ENCODE results near the gene PON3. TPM values are rescaled to one million over a fixed set of nuclear protein-coding genes. Genes with fewer than 3 reads are reported as not detected.
"Not testable (repeated sequence)": the region's sequence is repeated elsewhere in the genome, so short reads cannot be mapped to it uniquely, and the experiment has no call there.

PON3 gene
- total RNA-seq, 1 donor from 2014 or later = 0.57 TPM

DNA sequence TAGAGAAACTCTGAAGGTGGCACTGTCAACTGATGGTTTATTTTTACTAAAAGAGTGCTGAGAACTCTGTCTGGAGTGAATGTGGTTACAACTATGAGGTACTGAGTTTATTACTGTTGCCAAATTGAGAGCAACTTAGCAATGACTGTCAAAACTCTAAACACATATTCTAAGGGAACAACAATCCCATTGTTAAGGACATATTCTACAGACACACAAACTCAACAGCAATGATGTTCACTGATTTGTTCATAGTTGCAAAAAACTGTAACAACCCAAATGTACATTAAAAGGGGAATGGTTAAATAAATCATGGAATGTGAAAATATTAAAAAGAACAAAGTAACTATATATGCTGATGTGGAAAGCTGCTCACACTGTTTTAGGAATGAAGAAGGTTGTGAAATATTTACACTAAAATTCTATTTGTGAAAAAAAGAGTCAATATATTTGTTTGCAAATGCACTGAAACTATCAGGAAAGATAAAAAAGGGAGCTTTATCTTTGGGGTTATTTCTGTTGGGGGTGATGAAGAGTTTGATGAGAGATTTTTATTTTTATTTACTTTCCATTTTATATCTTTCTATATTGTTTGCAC is 25.8 kb upstream of the PON3 start:
- ATAC-seq (no peak), DNase-seq (ENCODE audit: missing footprints) (no peak)
- intact Hi-C loops (cut with DNase I) = no loop called here

GRCh38 chr7:95421000-95421846 is 25.0 kb upstream of the PON3 start:
- intact Hi-C loops (cut with DNase I) = no loop called here
- peak; percentile 39 for ATAC-seq

DNA sequence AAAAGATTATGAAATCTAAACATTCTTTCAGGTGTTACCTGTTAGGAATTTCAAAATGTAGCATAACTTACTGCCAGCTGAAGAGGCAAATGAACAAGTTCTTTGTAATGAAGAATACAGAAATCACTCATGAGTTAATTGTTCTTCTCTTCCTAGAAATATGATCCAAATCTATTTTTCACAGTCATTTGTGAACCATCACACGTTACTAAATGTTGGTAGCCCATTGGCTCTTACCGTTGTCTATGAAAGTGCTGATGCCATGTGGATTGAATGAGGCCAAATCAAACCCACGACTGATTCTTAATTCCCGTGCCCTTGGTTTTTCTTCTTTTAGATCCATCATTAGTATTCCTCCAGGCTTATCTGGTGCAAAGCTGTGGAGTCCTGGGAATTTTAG is 15.9 kb upstream of the PON3 start:
- no peak for DNase-seq (ENCODE audit: missing footprints)
- intact Hi-C loops (cut with DNase I) = no loop called here
- no peak for ATAC-seq

More at GRCh38 chr7:95421000-95421846, 25.0 kb upstream of the PON3 start:
- no peak for DNase-seq (ENCODE audit: missing footprints)

GRCh38 chr7:95411666-95412065 is 15.5 kb upstream of the PON3 start:
- ATAC-seq = no peak
- intact Hi-C loops (cut with DNase I) = no loop called here
- DNase-seq (ENCODE audit: missing footprints) = no peak

DNA sequence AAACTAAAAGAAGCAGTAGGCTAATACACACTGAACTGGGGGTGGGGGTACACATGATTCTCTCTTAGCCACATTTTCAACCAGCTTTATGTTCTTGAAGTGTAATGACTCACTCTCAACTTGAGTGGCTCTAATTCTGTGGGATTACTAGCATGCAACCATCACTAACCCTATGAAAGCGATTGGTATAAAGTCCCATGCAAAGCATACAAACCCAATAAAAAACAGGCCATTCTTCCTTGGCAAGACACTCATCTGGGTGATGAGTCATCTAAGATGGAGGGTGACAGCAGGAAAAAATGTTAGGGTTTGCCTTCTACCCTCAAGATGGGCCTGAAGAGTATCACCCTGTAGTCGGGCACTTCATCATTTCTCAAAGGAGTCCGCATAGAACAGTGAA is 14.9 kb upstream of the PON3 start:
- intact Hi-C loops (cut with DNase I) = no loop called here
- ATAC-seq (no peak), DNase-seq (ENCODE audit: missing footprints) (no peak)

- ATAC-seq (no peak), DNase-seq (ENCODE audit: missing footprints) (no peak)
- intact Hi-C loops (cut with DNase I) = no loop called here
These were observed 11.6 kb upstream of the PON3 start for GRCh38 chr7:95407751-95408150.

GRCh38 chr7:95405800-95406199 is 9.6 kb upstream of the PON3 start:
- intact Hi-C loops (cut with DNase I) = no loop called here
- no peak for DNase-seq (ENCODE audit: missing footprints)
- ATAC-seq = no peak

DNA sequence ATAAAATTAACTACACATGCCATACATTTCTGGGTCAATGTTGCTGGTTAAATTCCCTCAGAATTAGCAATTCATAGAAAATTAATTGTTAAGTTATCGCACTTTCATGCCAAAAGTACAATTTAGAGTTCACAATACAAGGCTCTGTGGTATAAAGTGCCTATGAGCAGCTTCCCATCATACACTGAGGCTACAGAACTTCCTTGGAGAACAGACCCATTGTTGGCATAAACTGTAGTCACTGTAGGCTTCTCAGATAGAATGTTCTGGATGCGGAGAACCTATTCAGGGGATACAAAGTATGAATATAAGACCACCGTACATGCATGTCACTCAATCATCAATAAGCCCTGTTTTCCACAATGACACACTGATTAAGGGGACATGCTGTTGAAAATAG is 9.0 kb upstream of the PON3 start:
- DNase-seq (ENCODE audit: missing footprints) = no peak
- intact Hi-C loops (cut with DNase I) = no loop called here
- ATAC-seq = no peak

DNA sequence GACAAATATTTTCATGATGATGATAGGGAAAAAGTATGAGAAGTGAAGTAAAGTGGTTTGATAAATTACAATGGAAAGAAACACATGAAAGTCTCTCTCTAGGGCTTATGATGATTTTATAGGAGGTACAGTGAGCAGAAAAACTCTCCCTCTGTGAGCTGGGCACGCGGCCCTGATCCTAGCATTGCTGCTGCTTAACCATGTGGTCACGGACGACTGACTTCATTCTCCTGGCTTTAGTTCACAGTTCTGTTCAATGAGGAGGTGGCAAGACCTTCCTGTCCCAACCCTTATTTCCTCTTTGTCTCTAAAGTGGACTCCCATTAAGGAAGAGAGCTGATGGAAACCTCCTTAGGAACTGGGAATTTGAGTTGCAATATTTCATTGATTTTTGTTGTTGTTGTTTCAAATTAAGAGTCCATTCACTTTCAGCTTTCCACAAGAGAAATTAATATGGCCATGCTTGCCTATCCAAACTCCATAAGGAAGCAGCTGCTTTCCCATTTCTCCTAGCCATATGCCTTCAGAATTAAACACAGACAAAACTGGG is 8.2 kb upstream of the PON3 start:
- peak; percentile 59 for ATAC-seq
- intact Hi-C loops (cut with DNase I) = no loop called here
- DNase-seq (ENCODE audit: missing footprints) = no peak

GRCh38 chr7:95398155-95398940 is 2.2 kb upstream of the PON3 start:
- DNase-seq (ENCODE audit: missing footprints) = no peak
- intact Hi-C loops (cut with DNase I) = no loop called here
- no peak for ATAC-seq

DNA sequence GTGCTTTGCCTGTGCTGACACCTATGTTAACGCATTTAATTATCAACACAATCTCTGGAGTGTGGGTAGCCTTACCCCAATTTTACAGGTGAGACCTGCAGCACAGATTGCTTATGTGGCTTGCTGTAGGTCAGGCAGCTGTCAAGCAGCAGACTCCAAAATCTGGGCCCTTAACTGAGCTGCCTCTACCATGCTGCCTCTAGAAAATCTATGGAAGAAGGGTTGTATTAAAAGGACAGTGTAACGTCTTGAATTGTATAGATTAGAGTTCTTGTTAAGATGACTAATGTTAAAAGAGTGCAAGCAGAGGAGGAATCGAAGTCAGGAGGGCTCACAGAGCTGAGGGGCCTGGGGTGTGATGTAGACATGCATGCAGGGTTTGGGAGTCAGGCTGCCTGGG is 1.2 kb upstream of the PON3 start:
- ATAC-seq (no peak), DNase-seq (ENCODE audit: missing footprints) (no peak)
- intact Hi-C loops (cut with DNase I) = no loop called here

DNA sequence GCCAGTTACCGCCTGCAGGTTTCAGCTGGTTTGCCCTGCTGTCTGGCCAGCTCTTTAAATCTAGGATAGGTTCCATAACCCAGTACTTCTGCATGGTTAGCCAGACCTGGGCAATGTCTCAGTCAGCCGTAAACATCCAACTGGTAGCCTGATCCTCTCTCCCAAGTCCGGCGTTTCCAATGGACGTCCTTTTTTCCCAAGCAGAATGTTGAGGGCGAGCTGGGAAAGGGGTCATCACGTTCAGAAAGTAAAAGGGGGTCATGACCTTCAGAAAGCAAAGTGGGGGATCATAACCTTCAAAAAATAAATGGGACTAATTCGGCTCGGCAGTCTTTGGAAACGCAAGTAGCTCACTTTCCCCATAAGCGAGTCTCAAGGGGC is 430 bp downstream of the PON3 start:
- no peak for ATAC-seq
- intact Hi-C loops (cut with DNase I) = no loop called here
- DNase-seq (ENCODE audit: missing footprints) = no peak

- DNase-seq (ENCODE audit: missing footprints) (no peak), ATAC-seq (no peak)
- intact Hi-C loops (cut with DNase I) = no loop called here
These were observed 1.8 kb downstream of the PON3 start for GRCh38 chr7:95394370-95394769.

DNA sequence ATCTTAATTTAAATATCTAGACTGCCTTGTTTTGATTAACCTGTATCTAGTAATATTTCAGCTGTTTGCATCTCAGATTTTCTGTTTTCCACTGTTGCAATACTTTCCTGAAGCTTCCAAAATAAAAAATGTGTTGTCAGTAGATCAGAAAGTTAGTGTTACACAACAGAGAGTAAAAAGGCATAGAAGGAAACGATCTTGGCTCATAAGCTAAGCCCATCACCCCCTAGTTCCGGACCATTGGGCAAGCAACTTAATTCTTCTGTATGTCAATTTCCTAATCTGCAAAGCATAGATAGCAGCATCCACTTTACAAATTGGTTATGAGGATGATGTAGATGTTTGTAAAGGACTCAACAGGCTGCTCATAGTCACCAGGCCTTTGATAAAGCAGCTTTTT is 4.4 kb downstream of the PON3 start:
- ATAC-seq = no peak
- intact Hi-C loops (cut with DNase I) = no loop called here
- no peak for DNase-seq (ENCODE audit: missing footprints)

GRCh38 chr7:95389516-95389915 is 6.7 kb downstream of the PON3 start:
- DNase-seq (ENCODE audit: missing footprints) (no peak), ATAC-seq (no peak)
- intact Hi-C loops (cut with DNase I) = no loop called here

DNA sequence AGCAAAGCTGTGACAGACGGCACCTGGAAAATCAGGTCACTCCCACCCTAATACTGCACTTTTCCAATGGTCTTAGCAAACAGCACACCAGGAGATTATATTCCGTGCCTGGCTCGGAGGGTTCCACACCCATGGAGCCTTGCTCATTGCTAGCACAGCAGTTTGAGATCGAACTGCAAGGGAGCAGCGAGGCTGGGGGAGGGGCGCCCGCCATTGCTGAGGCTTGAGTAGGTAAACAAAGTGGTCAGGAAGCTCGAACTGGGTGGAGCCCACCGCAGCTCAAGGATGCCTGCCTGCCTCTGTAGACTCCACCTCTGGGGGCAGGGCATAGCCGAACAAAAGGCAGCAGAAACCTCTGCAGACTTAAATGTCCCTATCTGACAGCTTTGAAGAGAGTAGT is 16.7 kb downstream of the PON3 start:
- intact Hi-C loops (cut with DNase I); DNase-seq (ENCODE audit: missing footprints); ATAC-seq: not testable (repeated sequence)

GRCh38 chr7:95376632-95377400 is 19.4 kb downstream of the PON3 start:
- DNase-seq (ENCODE audit: missing footprints) (no peak), ATAC-seq (no peak)
- intact Hi-C loops (cut with DNase I) = no loop called here

GRCh38 chr7:95375591-95376257 is 20.5 kb downstream of the PON3 start:
- ATAC-seq = no peak
- no peak for DNase-seq (ENCODE audit: missing footprints)
- intact Hi-C loops (cut with DNase I) = no loop called here

Measured in Right ventricle myocardium inferior (tissue), 1 donor.